GM12801 (cell line): ENCODE data around the gene STXBP6.

Experiments used
- TF ChIP-seq, protein P1 (sequence below): IDR thresholded peaks from one replicate; pipeline ENCODE4 v1.5.1; 2011; ENCODE audit warnings: control low read depth; ENCODE audit not compliant: insufficient read length; ENCODE audit errors: extremely low read depth

STXBP6 gene

GRCh38 chr14:24964048-24964447 lies 85.9 kb downstream of the STXBP6 start:
- TF ChIP-seq, protein P1, sequence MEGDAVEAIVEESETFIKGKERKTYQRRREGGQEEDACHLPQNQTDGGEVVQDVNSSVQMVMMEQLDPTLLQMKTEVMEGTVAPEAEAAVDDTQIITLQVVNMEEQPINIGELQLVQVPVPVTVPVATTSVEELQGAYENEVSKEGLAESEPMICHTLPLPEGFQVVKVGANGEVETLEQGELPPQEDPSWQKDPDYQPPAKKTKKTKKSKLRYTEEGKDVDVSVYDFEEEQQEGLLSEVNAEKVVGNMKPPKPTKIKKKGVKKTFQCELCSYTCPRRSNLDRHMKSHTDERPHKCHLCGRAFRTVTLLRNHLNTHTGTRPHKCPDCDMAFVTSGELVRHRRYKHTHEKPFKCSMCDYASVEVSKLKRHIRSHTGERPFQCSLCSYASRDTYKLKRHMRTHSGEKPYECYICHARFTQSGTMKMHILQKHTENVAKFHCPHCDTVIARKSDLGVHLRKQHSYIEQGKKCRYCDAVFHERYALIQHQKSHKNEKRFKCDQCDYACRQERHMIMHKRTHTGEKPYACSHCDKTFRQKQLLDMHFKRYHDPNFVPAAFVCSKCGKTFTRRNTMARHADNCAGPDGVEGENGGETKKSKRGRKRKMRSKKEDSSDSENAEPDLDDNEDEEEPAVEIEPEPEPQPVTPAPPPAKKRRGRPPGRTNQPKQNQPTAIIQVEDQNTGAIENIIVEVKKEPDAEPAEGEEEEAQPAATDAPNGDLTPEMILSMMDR: no peak

DNA sequence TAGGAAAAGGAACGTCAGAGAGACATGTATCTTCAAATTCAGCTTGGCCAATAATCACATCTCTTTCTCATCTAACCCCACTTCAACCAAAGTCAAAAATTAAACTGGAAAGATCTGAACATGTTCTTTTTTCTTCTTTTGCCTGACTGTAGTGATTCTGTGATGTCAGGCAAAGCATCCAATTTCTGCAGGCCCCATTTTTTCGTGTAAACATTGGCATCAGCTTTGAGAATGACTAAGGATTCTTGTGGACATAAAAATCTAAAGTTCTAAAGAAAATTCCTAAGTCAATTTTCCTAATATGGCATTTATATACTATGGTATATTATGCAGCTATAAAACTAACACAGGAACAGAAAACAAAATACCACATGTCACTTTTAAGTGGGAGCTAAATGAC lies 89.1 kb downstream of the STXBP6 start:
- TF ChIP-seq, protein P1: no peak

GRCh38 chr14:24959791-24960331 lies 90.1 kb downstream of the STXBP6 start:
- TF ChIP-seq, protein P1: no peak

DNA sequence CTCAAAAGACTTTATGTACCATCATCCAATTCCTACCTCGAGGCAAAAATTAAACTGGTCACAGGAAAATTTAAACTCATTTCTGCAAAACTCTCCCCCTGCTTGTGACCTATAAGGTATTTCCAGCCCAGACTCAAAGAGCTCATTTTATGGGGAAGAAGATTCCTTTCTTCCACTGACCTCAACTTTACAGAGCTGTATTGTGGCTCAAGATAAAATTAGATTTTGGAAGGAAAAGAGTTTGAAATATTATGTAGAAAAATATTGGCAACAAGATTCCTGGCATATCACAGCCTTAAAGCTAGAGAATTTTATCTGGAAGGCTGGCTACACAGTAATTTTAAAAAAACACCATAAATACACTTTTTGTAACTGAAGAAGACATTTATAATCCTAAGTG lies 91.7 kb downstream of the STXBP6 start:
- TF ChIP-seq, protein P1: no peak

DNA sequence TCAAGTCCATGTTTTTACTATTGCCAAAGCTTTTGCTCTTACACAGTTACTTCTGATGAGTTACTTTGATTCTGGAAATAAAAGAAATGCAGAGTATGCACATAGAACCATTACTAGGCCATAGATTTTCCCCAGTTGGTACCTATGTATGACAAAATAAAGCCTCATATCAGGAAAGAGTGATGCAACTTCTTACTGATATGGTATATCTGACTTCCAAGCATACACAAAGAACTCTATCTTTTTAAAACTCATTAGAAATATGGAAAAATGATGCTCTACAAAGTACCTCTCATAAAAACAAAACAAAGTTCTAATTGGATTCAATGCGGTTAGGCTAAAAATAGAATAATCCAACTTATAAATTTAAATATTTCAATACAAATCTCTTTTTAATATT lies 92.1 kb downstream of the STXBP6 start:
- TF ChIP-seq, protein P1: no peak

DNA sequence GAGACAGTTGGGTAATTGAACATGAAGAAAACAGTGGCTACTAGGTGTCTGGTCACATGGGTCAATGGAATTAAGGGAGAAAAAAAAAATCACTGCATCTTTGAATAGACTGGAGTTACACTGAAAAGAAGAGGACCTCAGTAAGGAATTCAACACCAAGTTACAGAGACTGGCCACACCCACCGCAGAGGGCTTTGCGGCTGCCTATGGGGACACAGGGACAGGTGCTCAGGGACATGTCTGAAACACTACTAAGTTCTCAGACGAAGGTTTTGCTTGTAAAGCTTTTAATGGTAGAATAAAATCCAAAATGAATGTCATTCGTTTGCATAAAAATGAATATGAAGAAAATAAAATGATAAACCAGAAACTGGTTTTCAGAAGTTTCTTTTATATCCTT lies 93.8 kb downstream of the STXBP6 start:
- TF ChIP-seq, protein P1: no peak

GRCh38 chr14:24954700-24955037 lies 95.3 kb downstream of the STXBP6 start:
- TF ChIP-seq, protein P1: no peak
